B cell (primary cell): ENCODE results near the gene NMUR1. TPM values are rescaled to one million over a fixed set of nuclear protein-coding genes. Genes with fewer than 3 reads are reported as not detected.

Experiments used
- ATAC-seq: fragments of 200-7000 bp; cut with Tn5 transposase; one replicate; pipeline ENCODE4 v1.10.0; 2021; ENCODE audit warnings: low read depth, mild to moderate bottlenecking, moderate number of reproducible peaks, moderate library complexity
- CTCF ChIA-PET: fragments of 350-600 bp; sonication (Branson Sonifier 250); formaldehyde crosslinking; loops from one replicate; lab custom pipeline; 2021; ENCODE audit warnings: antibody characterized with exemption, inconsistent platforms; lab: Charles Lee
- POLR2A ChIA-PET: fragments of 350-600 bp; sonication (Branson Sonifier 250); formaldehyde crosslinking; loops from one replicate; lab custom pipeline; 2021; ENCODE audit warnings: antibody characterized with exemption; lab: Charles Lee
- DNase-seq: peaks from one replicate; pipeline ENCODE4 v3.0.0; 2013
- H2AFZ ChIP-seq: 2 replicates; pipeline ENCODE4 v1.6.1; 2012; ENCODE audit warnings: mild to moderate bottlenecking, low read depth, low read length; ENCODE audit not compliant: insufficient read depth, poor library complexity, severe bottlenecking
- H3K27ac ChIP-seq, 2 donors: 1 replicate in 1 of 2; 2 replicates in 1 of 2; pipeline ENCODE4 v1.5.1; 2012 to 2013; ENCODE audit warnings: low read length in 2 of 2, mild to moderate bottlenecking in 2 of 2, moderate library complexity in 1 of 2
- H3K27me3 ChIP-seq, 4 experiments: fragments of 200-600 bp in 1 of 4; sonication (generic) in 1 of 4; replicated peaks in 1 of 4; 1 replicate in 2 of 4; 2 replicates in 2 of 4; pipeline versions ENCODE4 v1.6.1 to v1.7.0; 2013 to 2016; ENCODE audit warnings: low read length in 3 of 4, mild to moderate bottlenecking in 2 of 4, mixed read lengths in 1 of 4, moderate library complexity in 1 of 4; ENCODE audit not compliant: insufficient read depth in 4 of 4, control insufficient read depth in 3 of 4; ENCODE audit errors: control extremely low read depth in 1 of 4
- H3K36me3 ChIP-seq, 2 experiments: replicated peaks in 1 of 2; 1 replicate in 1 of 2; 2 replicates in 1 of 2; pipeline versions ENCODE4 v1.6.1 to v1.7.1; 2013; ENCODE audit warnings: low read length in 1 of 2; ENCODE audit not compliant: insufficient read depth in 2 of 2, control insufficient read depth in 1 of 2; ENCODE audit errors: control extremely low read depth in 1 of 2, extremely low read depth in 1 of 2
- H3K4me1 ChIP-seq, 2 donors: fragments of 200-600 bp in 1 of 2; sonication (generic) in 1 of 2; 1 replicate in 1 of 2; 2 replicates in 1 of 2; pipeline versions ENCODE4 v1.5.1 to v1.6.1; 2013 to 2017; ENCODE audit warnings: low read length in 2 of 2; ENCODE audit not compliant: control insufficient read depth in 2 of 2, insufficient read depth in 2 of 2
- H3K4me2 ChIP-seq: replicated peaks from 2 replicates; pipeline ENCODE3; 2012; ENCODE audit warnings: mild to moderate bottlenecking, low read depth, low read length; ENCODE audit not compliant: poor library complexity, severe bottlenecking
- H3K4me3 ChIP-seq, 5 experiments: fragments of 200-600 bp in 1 of 5; sonication (generic) in 1 of 5; 1 replicate in 3 of 5; 2 replicates in 2 of 5; pipeline versions ENCODE4 v1.5.1 to v1.7.0; 2011 to 2016; ENCODE audit warnings: low read length in 4 of 5, mild to moderate bottlenecking in 4 of 5, low read depth in 2 of 5, control low read depth in 1 of 5, moderate library complexity in 1 of 5; ENCODE audit not compliant: insufficient read depth in 1 of 5; ENCODE audit errors: control extremely low read depth in 1 of 5, extremely low read depth in 1 of 5
- H3K79me2 ChIP-seq: fragments of 200-600 bp; sonication (generic); one replicate; pipeline ENCODE4 v1.6.0; 2016; ENCODE audit warnings: low read length; ENCODE audit not compliant: control insufficient read depth, insufficient read depth
- H3K9ac ChIP-seq: fragments of 200-600 bp; sonication (generic); 2 replicates; pipeline ENCODE4 v1.6.1; 2017; ENCODE audit warnings: mild to moderate bottlenecking, low read length, moderate library complexity
- H3K9me3 ChIP-seq, 3 donors: one replicate each; pipeline versions ENCODE4 v1.6.1 to v1.7.1; 2013; ENCODE audit warnings: low read length in 2 of 3; ENCODE audit not compliant: control insufficient read depth in 2 of 3, insufficient read depth in 1 of 3; ENCODE audit errors: control extremely low read depth in 1 of 3
- H4K20me1 ChIP-seq: 2 replicates; pipeline ENCODE4 v1.6.0; 2012; ENCODE audit warnings: mild to moderate bottlenecking, low read length; ENCODE audit not compliant: insufficient read depth, control insufficient read depth, poor library complexity, severe bottlenecking
- H3K27ac Mint-ChIP-seq: one replicate; pipeline ENCODE4 v1.8.0; 2021; ENCODE audit warnings: mixed read lengths
- H3K27me3 Mint-ChIP-seq: one replicate; pipeline ENCODE4 v1.8.0; 2021; ENCODE audit warnings: mixed read lengths
- H3K4me1 Mint-ChIP-seq: one replicate; pipeline ENCODE4 v1.8.0; 2021; ENCODE audit warnings: mixed read lengths
- H3K4me3 Mint-ChIP-seq: one replicate; pipeline ENCODE4 v1.8.0; 2021; ENCODE audit warnings: mixed read lengths
- H3K9me3 Mint-ChIP-seq: one replicate; pipeline ENCODE4 v1.8.0; 2022; ENCODE audit warnings: mixed read lengths; ENCODE audit not compliant: insufficient read depth
- CTCF ChIP-seq: fragments of 200-600 bp; IDR thresholded peaks from one replicate; pipeline ENCODE4 v1.8.0; 2022; ENCODE audit warnings: antibody characterized with exemption, mild to moderate bottlenecking
- EZH2 ChIP-seq: IDR thresholded peaks from 2 replicates; pipeline ENCODE4 v1.6.1; 2012; ENCODE audit warnings: borderline replicate concordance, low read depth, mild to moderate bottlenecking, moderate library complexity, low read length; ENCODE audit not compliant: insufficient read depth, poor library complexity, severe bottlenecking
- WGBS: methylation state at CpG from one replicate; pipeline ENCODE4 v1.1.5; 2013; ENCODE audit warnings: missing lambda C conversion rate; ENCODE audit not compliant: insufficient coverage; 5-methylcytosine and 5-hydroxymethylcytosine counted together
- intact Hi-C: fragments of 100-400 bp; cut with micrococcal nuclease; formaldehyde crosslinking; loops from one replicate; pipeline ENCODE4 v1.10.0; 2022
- polyA plus RNA-seq: library from polyadenylated mRNA; depleted of rRNA; stranded (reverse); fragments of >200 nt; gene quantifications from 2 replicates; pipeline ENCODE4 v1.2.3, GENCODE V29; 2012
- total RNA-seq, 2 donors: library from RNA; stranded (reverse); fragments of 120-200 nt in 1 of 2; gene quantifications; 1 replicate in 1 of 2; 2 replicates in 1 of 2; pipeline versions ENCODE4 v1.2.3 to v1.2.4, GENCODE V29; 2013 to 2022

The NMUR1 gene
- total and polyA plus RNA-seq, 2 donors (not counting 1 experiment from before 2014, with no cell fraction given) = 0.09 to 0.10 TPM

GRCh38 chr2:231523451-231524285, 6.6 kb downstream of the NMUR1 start:
- peaks cover 0 to 6% (median under 1%) of the 10 kb centered on the region in 4 experiments for H3K27me3 ChIP-seq
- H3K36me3 ChIP-seq = no peaks in the 10 kb centered on the region
- H3K4me1 ChIP-seq = peaks cover 0 to 9% of the 10 kb centered on the region in 2 donors
- H3K27ac ChIP-seq = no peak overlapping the region
- no peaks in the 10 kb centered on the region for H3K9me3 Mint-ChIP-seq
- H2AFZ ChIP-seq = no peak overlapping the region
- H3K4me2 ChIP-seq = no peak overlapping the region
- CTCF ChIA-PET = interaction anchor here (1.1 to 2.3 kb wide), 3 partner anchors 10 to 78 kb away, joined by 3 to 8 read pairs (median 3); no protein-coding TSS in a partner anchor
- ATAC-seq (no peak), DNase-seq (no peak)
- H3K9ac ChIP-seq = no peak overlapping the region
- WGBS = 66% methylated on average over 10 of the region's 11 CpGs
- H3K27ac Mint-ChIP-seq = no peak overlapping the region
- TF ChIP-seq EZH2 = no peak
- TF ChIP-seq CTCF = no peak
- H3K27me3 Mint-ChIP-seq = peaks cover 15% of the 10 kb centered on the region
- POLR2A ChIA-PET = no interaction called here
- peaks cover 5% of the 10 kb centered on the region for H3K4me1 Mint-ChIP-seq
- H3K4me3 Mint-ChIP-seq = no peak overlapping the region
- H3K4me3 ChIP-seq = no peak overlapping the region
- H4K20me1 ChIP-seq = no peaks in the 10 kb centered on the region
- intact Hi-C loops = no loop called here
- H3K9me3 ChIP-seq = peaks cover 0 to 10% (median 0%) of the 10 kb centered on the region in 3 donors
- no peaks in the 10 kb centered on the region for H3K79me2 ChIP-seq
